ENCODE measurements around the gene METTL5.
"Not testable (repeated sequence)": the region's sequence is repeated elsewhere in the genome, so short reads cannot be mapped to it uniquely, and the experiment has no call there.

Gene METTL5

GRCh38 chr2:169828141-169828811 lies 3.6 kb upstream of the METTL5 start:
- DNase-seq (ENCODE audit: low read depth), result peak; percentile 45

- DNase-seq (ENCODE audit: low read depth), result peak; percentile 83
These were observed 2.8 kb upstream of the METTL5 start, which contains the start of gene UBR3 for GRCh38 chr2:169827272-169828140. Gene UBR3, plus strand, starts transcription at chr2:169827454. Its CDS starts 54 bp downstream, at chr2:169827508.

- DNase-seq (ENCODE audit: low read depth), result no peak
These were observed 721 bp downstream of the METTL5 start for GRCh38 chr2:169823996-169824372.

- DNase-seq (ENCODE audit: low read depth), result no peak
These were observed 1.8 kb downstream of the METTL5 start for GRCh38 chr2:169822785-169823392.

GRCh38 chr2:169822036-169822435 lies 2.7 kb downstream of the METTL5 start:
- no peak for DNase-seq (ENCODE audit: low read depth)

GRCh38 chr2:169820101-169820500 lies 4.6 kb downstream of the METTL5 start:
- not testable (repeated sequence) for DNase-seq (ENCODE audit: low read depth)

GRCh38 chr2:169819106-169819505 lies 5.6 kb downstream of the METTL5 start:
- no peak for DNase-seq (ENCODE audit: low read depth)

- no peak for DNase-seq (ENCODE audit: low read depth)
These were observed 6.5 kb downstream of the METTL5 start for GRCh38 chr2:169818241-169818640.

- not testable (repeated sequence) for DNase-seq (ENCODE audit: low read depth)
These were observed 7.3 kb downstream of the METTL5 start for GRCh38 chr2:169817369-169817768.

GRCh38 chr2:169816961-169817360 lies 7.7 kb downstream of the METTL5 start:
- DNase-seq (ENCODE audit: low read depth), result not testable (repeated sequence)

- no peak for DNase-seq (ENCODE audit: low read depth)
These were observed 8.9 kb downstream of the METTL5 start for GRCh38 chr2:169815849-169816248.

- DNase-seq (ENCODE audit: low read depth), result no peak
These were observed 16.5 kb downstream of the METTL5 start for GRCh38 chr2:169808221-169808620.

GRCh38 chr2:169806586-169806985 lies 18.1 kb downstream of the METTL5 start:
- no peak for DNase-seq (ENCODE audit: low read depth)

- DNase-seq (ENCODE audit: low read depth), result no peak
These were observed 21.2 kb downstream of the METTL5 start for GRCh38 chr2:169803480-169803879.

GRCh38 chr2:169798718-169799592 lies 25.8 kb downstream of the METTL5 start, which contains the start of gene SSB:
Gene SSB, plus strand, starts transcription at chr2:169798871. Its CDS starts 2,090 bp downstream, at chr2:169800961.
- peak; percentile 90 for DNase-seq (ENCODE audit: low read depth)

GRCh38 chr2:169798397-169798717 lies 26.3 kb downstream of the METTL5 start:
- DNase-seq (ENCODE audit: low read depth), result no peak

GRCh38 chr2:169797601-169798000 lies 27.1 kb downstream of the METTL5 start:
- no peak for DNase-seq (ENCODE audit: low read depth)

- DNase-seq (ENCODE audit: low read depth), result no peak
These were observed 28.3 kb downstream of the METTL5 start for GRCh38 chr2:169796441-169796840.

GRCh38 chr2:169795181-169795580 lies 29.5 kb downstream of the METTL5 start:
- DNase-seq (ENCODE audit: low read depth), result no peak

GRCh38 chr2:169790581-169790980 lies 34.1 kb downstream of the METTL5 start:
- DNase-seq (ENCODE audit: low read depth), result no peak

- no peak for DNase-seq (ENCODE audit: low read depth)
These were observed 42.2 kb downstream of the METTL5 start for GRCh38 chr2:169782513-169782912.
